K562 (cell line): ENCODE measurements around the gene FAM83B. TPM values are rescaled to one million over a fixed set of nuclear protein-coding genes. Genes with fewer than 3 reads are reported as not detected.

ENCODE experiments used
- CEBPZ ChIP-seq: fragments of 150-350 bp; IDR thresholded peaks from 2 replicates; pipeline ENCODE4 v1.6.1; 2014; ENCODE audit warnings: low read depth, mild to moderate bottlenecking, low read length, borderline replicate concordance
- HIVEP1 ChIP-seq: fragments of 250-450 bp; sonication (Bioruptor Pico); IDR thresholded peaks from 2 replicates; pipeline ENCODE4 v1.4.0; 2020; ENCODE audit warnings: mild to moderate bottlenecking
- KAT8 ChIP-seq: fragments of 450-650 bp; IDR thresholded peaks from 2 replicates; pipeline ENCODE4 v1.6.1; 2016; ENCODE audit warnings: low read depth, mild to moderate bottlenecking
- OTX1 ChIP-seq: fragments of 450-650 bp; formaldehyde crosslinking; IDR thresholded peaks from 2 replicates; pipeline ENCODE4 v1.4.0; 2022; ENCODE audit warnings: mild to moderate bottlenecking
- POLR3G ChIP-seq: IDR thresholded peaks from 2 replicates; pipeline ENCODE4 v1.6.1; 2011; ENCODE audit not compliant: insufficient read length, insufficient replicate concordance; ENCODE audit errors: extremely low read depth
- TEAD2 ChIP-seq: fragments of 450-650 bp; IDR thresholded peaks from 2 replicates; pipeline ENCODE4 v1.6.1; 2016; ENCODE audit warnings: missing genetic modification characterization, control low read depth, missing compliant biosample characterization
- ZFP91 ChIP-seq: sonication (generic); formaldehyde crosslinking; IDR thresholded peaks from 2 replicates; pipeline ENCODE4 v1.8.0; 2022; ENCODE audit warnings: mild to moderate bottlenecking, missing genetic modification reagents
- ZKSCAN3 ChIP-seq: fragments of 250-450 bp; sonication (Bioruptor Pico); IDR thresholded peaks from 2 replicates; pipeline ENCODE4 v1.4.0; 2020
- ZNF592 ChIP-seq: fragments of 450-650 bp; IDR thresholded peaks from 2 replicates; pipeline ENCODE4 v1.6.1; 2017; ENCODE audit warnings: antibody characterized with exemption, mild to moderate bottlenecking
- ZNF79 ChIP-seq: fragments of 250-450 bp; sonication (Bioruptor Pico); IDR thresholded peaks from 2 replicates; pipeline ENCODE4 v1.4.0; 2020; ENCODE audit warnings: low read depth, mild to moderate bottlenecking, moderate library complexity
- polyA plus RNA-seq, 8 experiments: library from polyadenylated mRNA; depleted of rRNA in 4 of 8; stranded (reverse) in 5 of 8; unstranded in 3 of 8; fragments of >200 nt; fragmentation: Nextera tagmentation in 2 of 8; fragmentation: Illumina TruSeq in 1 of 8; extraction: Ambion mirVana in 2 of 8; extraction: Trizol in 1 of 8; gene quantifications; 2 replicates each; pipeline versions ENCODE4 v1.2.1 to v1.2.3, GENCODE V29; 2011 to 2014; ENCODE audit warnings: inconsistent platforms in 1 of 8, missing spikeins in 1 of 8
- total RNA-seq, 7 experiments: library from RNA; depleted of rRNA in 6 of 7; stranded (reverse); fragments of >200 nt in 6 of 7; fragmentation: Illumina TruSeq in 2 of 7; extraction: Trizol in 2 of 7; gene quantifications; 2 replicates each; pipeline versions ENCODE4 v1.2.1 to v1.2.3, GENCODE V29; 2011 to 2021; ENCODE audit warnings: low replicate concordance in 1 of 7

FAM83B gene
- total and polyA plus RNA-seq, 9 of the 15 experiments (the other 6 are each of a cell fraction or from before 2014, with no cell fraction given): not detected

- TF ChIP-seq ZNF592: no peak
- TF ChIP-seq TEAD2 (tag): no peak
- TF ChIP-seq ZNF79 (CRISPR knock-in tag): no peak
- TF ChIP-seq ZKSCAN3 (CRISPR knock-in tag): no peak
- TF ChIP-seq CEBPZ: no peak
- TF ChIP-seq OTX1: no peak
- TF ChIP-seq POLR3G: no peak
- TF ChIP-seq HIVEP1: no peak
- TF ChIP-seq KAT8: no peak
- TF ChIP-seq ZFP91 (CRISPR knock-in tag): no peak
Measured at GRCh38 chr6:54916858-54917257, 70.3 kb downstream of the FAM83B start (continued).
